HG02981 (cell line): Measurements from ENCODE around the gene PDZRN3.

ENCODE experiments used
- ATAC-seq: cut with Tn5 transposase; IDR thresholded peaks from one replicate; pipeline ENCODE4 v1.9.1; 2021; ENCODE audit warnings: mild to moderate bottlenecking, moderate library complexity; ENCODE audit not compliant: unreplicated experiment

Gene PDZRN3

GRCh38 chr3:73401059-73401458, 223.7 kb downstream of the PDZRN3 start:
- no peak for ATAC-seq

GRCh38 chr3:73399666-73400253, 225.0 kb downstream of the PDZRN3 start:
- no peak for ATAC-seq

- ATAC-seq: no peak
Observed at GRCh38 chr3:73399106-73399505, 225.6 kb downstream of the PDZRN3 start.

- ATAC-seq: no peak
Observed at GRCh38 chr3:73398084-73398483, 226.7 kb downstream of the PDZRN3 start.

- no peak for ATAC-seq
Observed at GRCh38 chr3:73394240-73394639, 230.5 kb downstream of the PDZRN3 start.

GRCh38 chr3:73393005-73393404, 231.7 kb downstream of the PDZRN3 start:
- ATAC-seq: no peak

GRCh38 chr3:73391984-73392383, 232.8 kb downstream of the PDZRN3 start:
- ATAC-seq: no peak

- ATAC-seq: no peak
Observed at GRCh38 chr3:73389928-73390327, 234.8 kb downstream of the PDZRN3 start.

GRCh38 chr3:73389117-73389813, 235.5 kb downstream of the PDZRN3 start:
- no peak for ATAC-seq

GRCh38 chr3:73385568-73385967, 239.2 kb downstream of the PDZRN3 start:
- ATAC-seq: no peak

- ATAC-seq: no peak
Observed at GRCh38 chr3:73384091-73384906, 240.4 kb downstream of the PDZRN3 start.

GRCh38 chr3:73383470-73384049, 241.2 kb downstream of the PDZRN3 start:
- ATAC-seq: no peak

GRCh38 chr3:73381551-73381950, 243.2 kb downstream of the PDZRN3 start:
- ATAC-seq: no peak

GRCh38 chr3:73380735-73381532, 243.8 kb downstream of the PDZRN3 start:
- ATAC-seq: no peak

- ATAC-seq: no peak
Observed at GRCh38 chr3:73379465-73379864, 245.3 kb downstream of the PDZRN3 start.

- ATAC-seq: no peak
Observed at GRCh38 chr3:73378207-73378606, 246.5 kb downstream of the PDZRN3 start.

GRCh38 chr3:73365756-73366397, 258.9 kb downstream of the PDZRN3 start:
- no peak for ATAC-seq

- no peak for ATAC-seq
Observed at GRCh38 chr3:73364517-73364916, 260.2 kb downstream of the PDZRN3 start.

- ATAC-seq: no peak
Observed at GRCh38 chr3:73363093-73363492, 261.6 kb downstream of the PDZRN3 start.

- no peak for ATAC-seq
Observed at GRCh38 chr3:73361591-73361990, 263.1 kb downstream of the PDZRN3 start.
